HG03103 (cell line): Measurements from ENCODE around the gene GPC3.

Experiments
- ATAC-seq: cut with Tn5 transposase; IDR thresholded peaks from one replicate; pipeline ENCODE4 v1.9.1; 2021; ENCODE audit warnings: low read depth; ENCODE audit not compliant: unreplicated experiment

GPC3 gene

GRCh38 chrX:133933316-133933715, 52.1 kb downstream of the GPC3 start:
- no peak for ATAC-seq

GRCh38 chrX:133929836-133930464, 55.4 kb downstream of the GPC3 start:
- ATAC-seq = no peak

GRCh38 chrX:133928365-133928764, 57.0 kb downstream of the GPC3 start:
- ATAC-seq = no peak

GRCh38 chrX:133926809-133927208, 58.6 kb downstream of the GPC3 start:
- no peak for ATAC-seq

- no peak for ATAC-seq
Observed at GRCh38 chrX:133926099-133926498, 59.3 kb downstream of the GPC3 start.

- no peak for ATAC-seq
Observed at GRCh38 chrX:133924548-133924947, 60.8 kb downstream of the GPC3 start.

GRCh38 chrX:133923548-133923947, 61.8 kb downstream of the GPC3 start:
- no peak for ATAC-seq

GRCh38 chrX:133923113-133923512, 62.3 kb downstream of the GPC3 start:
- no peak for ATAC-seq

GRCh38 chrX:133922390-133922771, 63.0 kb downstream of the GPC3 start:
- no peak for ATAC-seq

- ATAC-seq = no peak
Observed at GRCh38 chrX:133921764-133922389, 63.5 kb downstream of the GPC3 start.

GRCh38 chrX:133921086-133921485, 64.3 kb downstream of the GPC3 start:
- ATAC-seq = no peak

- ATAC-seq = no peak
Observed at GRCh38 chrX:133918361-133918771, 67.0 kb downstream of the GPC3 start.

- ATAC-seq = no peak
Observed at GRCh38 chrX:133916984-133917722, 68.2 kb downstream of the GPC3 start.

GRCh38 chrX:133913658-133914388, 71.6 kb downstream of the GPC3 start:
- ATAC-seq = no peak

GRCh38 chrX:133913009-133913408, 72.4 kb downstream of the GPC3 start:
- no peak for ATAC-seq

GRCh38 chrX:133911825-133912495, 73.4 kb downstream of the GPC3 start:
- ATAC-seq = no peak

- no peak for ATAC-seq
Observed at GRCh38 chrX:133910539-133910938, 74.9 kb downstream of the GPC3 start.

- ATAC-seq = no peak
Observed at GRCh38 chrX:133909888-133910287, 75.5 kb downstream of the GPC3 start.

- no peak for ATAC-seq
Observed at GRCh38 chrX:133908223-133908955, 77.0 kb downstream of the GPC3 start.

- ATAC-seq = no peak
Observed at GRCh38 chrX:133907606-133908005, 77.8 kb downstream of the GPC3 start.
